GM10248 (cell line): ENCODE data around the gene LMTK2.

Source experiments
- CTCF ChIA-PET: fragments of 300-600 bp; sonication (Branson Sonifier 250); formaldehyde crosslinking; extraction: SDS; loops from one replicate; lab custom pipeline; 2021; ENCODE audit warnings: antibody characterized with exemption; lab: Yijun Ruan, JAX
- POLR2A ChIA-PET: fragments of 350-650 bp; sonication (Branson Sonifier 250); formaldehyde crosslinking; extraction: SDS; loops from one replicate; lab custom pipeline; 2020; ENCODE audit warnings: antibody characterized with exemption; lab: Yijun Ruan, JAX
- DNase-seq: peaks from one replicate; pipeline ENCODE4 v3.0.0; 2012; ENCODE audit errors: extremely low spot score
- CTCF ChIP-seq: IDR thresholded peaks from 2 replicates; pipeline ENCODE4 v1.5.1; 2012; ENCODE audit warnings: mild to moderate bottlenecking, low read depth; ENCODE audit errors: extremely low read depth, missing control alignments, control extremely low read depth

LMTK2 gene

GRCh38 chr7:98196706-98197605, 90.3 kb downstream of the LMTK2 start:
- TF ChIP-seq CTCF, result no peak
- ChIA-PET CTCF (no interaction called here), POLR2A (no interaction called here)
- DNase-seq, result no peak

- no peak for TF ChIP-seq CTCF
- DNase-seq, result no peak
- ChIA-PET CTCF (interaction anchor here (1.1 kb wide), 2 partner anchors 32 to 34 kb away, joined by 3 read pairs; no protein-coding TSS in a partner anchor), POLR2A (no interaction called here)
Measured at GRCh38 chr7:98199131-98199530, 92.5 kb downstream of the LMTK2 start.

- CTCF ChIA-PET, result no interaction called here
- DNase-seq, result peak; percentile 31
- POLR2A ChIA-PET, result no interaction called here
- TF ChIP-seq CTCF, result no peak
Measured at GRCh38 chr7:98200364-98200763, 93.7 kb downstream of the LMTK2 start.

GRCh38 chr7:98202367-98203195, 95.9 kb downstream of the LMTK2 start:
- CTCF ChIA-PET, result interaction anchor here (0.7 to 2.5 kb wide), 8 partner anchors 10 to 198 kb away, joined by 3 to 13 read pairs (median 4); partner anchors contain the start of gene BAIAP2L1
- POLR2A ChIA-PET, result interaction anchor here (0.9 kb wide), 1 partner anchor 9 kb away, joined by 4 read pairs; no protein-coding TSS in a partner anchor
- DNase-seq, result peak; percentile 92
- no peak for TF ChIP-seq CTCF

- POLR2A ChIA-PET, result interaction anchor here (0.9 kb wide), 1 partner anchor 9 kb away, joined by 4 read pairs; no protein-coding TSS in a partner anchor
Measured at GRCh38 chr7:98203261-98203963, 96.8 kb downstream of the LMTK2 start.

More at GRCh38 chr7:98203261-98203963, 96.8 kb downstream of the LMTK2 start:
- CTCF ChIA-PET, result interaction anchor here (0.9 to 2.5 kb wide), 5 partner anchors 10 to 197 kb away, joined by 3 to 13 read pairs (median 4); partner anchors contain the start of gene BAIAP2L1
- no peak for TF ChIP-seq CTCF
- DNase-seq, result peak; percentile 79
